ENCODE data around the gene GRPEL2.

GRPEL2 gene

GRCh38 chr5:149358868-149359495 lies 13.7 kb downstream of the GRPEL2 start:
- TF ChIP-seq CTCF (IDR thresholded peaks at IDR 0.05; ENCODE audit: borderline replicate concordance, control extremely low read depth, extremely low read depth, insufficient read depth, missing control alignments), result no peak
- in situ Hi-C loops (cut with MboI; ENCODE audit: low sequenced_read_pairs, unreplicated experiment), result no loop called here
- DNase-seq (ENCODE audit: low spot score), result no peak

- in situ Hi-C loops (cut with MboI; ENCODE audit: low sequenced_read_pairs, unreplicated experiment), result no loop called here
- no peak for DNase-seq (ENCODE audit: low spot score)
- TF ChIP-seq CTCF (IDR thresholded peaks at IDR 0.05; ENCODE audit: borderline replicate concordance, control extremely low read depth, extremely low read depth, insufficient read depth, missing control alignments), result no peak
Measured at GRCh38 chr5:149360272-149360671, 15.0 kb downstream of the GRPEL2 start.

- TF ChIP-seq CTCF (IDR thresholded peaks at IDR 0.05; ENCODE audit: borderline replicate concordance, control extremely low read depth, extremely low read depth, insufficient read depth, missing control alignments), result no peak
- DNase-seq (ENCODE audit: low spot score), result no peak
- in situ Hi-C loops (cut with MboI; ENCODE audit: low sequenced_read_pairs, unreplicated experiment), result no loop called here
Measured at GRCh38 chr5:149362541-149362940, 17.2 kb downstream of the GRPEL2 start.

- no peak for DNase-seq (ENCODE audit: low spot score)
- in situ Hi-C loops (cut with MboI; ENCODE audit: low sequenced_read_pairs, unreplicated experiment), result no loop called here
- TF ChIP-seq CTCF (IDR thresholded peaks at IDR 0.05; ENCODE audit: borderline replicate concordance, control extremely low read depth, extremely low read depth, insufficient read depth, missing control alignments), result no peak
Measured at GRCh38 chr5:149363358-149363757, 18.1 kb downstream of the GRPEL2 start.

- in situ Hi-C loops (cut with MboI; ENCODE audit: low sequenced_read_pairs, unreplicated experiment), result no loop called here
Measured at GRCh38 chr5:149363936-149364335, 18.6 kb downstream of the GRPEL2 start.

GRCh38 chr5:149364719-149365118 lies 19.4 kb downstream of the GRPEL2 start:
- TF ChIP-seq CTCF (IDR thresholded peaks at IDR 0.05; ENCODE audit: borderline replicate concordance, control extremely low read depth, extremely low read depth, insufficient read depth, missing control alignments), result no peak
- in situ Hi-C loops (cut with MboI; ENCODE audit: low sequenced_read_pairs, unreplicated experiment), result no loop called here

More at GRCh38 chr5:149363936-149364335, 18.6 kb downstream of the GRPEL2 start:
- no peak for TF ChIP-seq CTCF (IDR thresholded peaks at IDR 0.05; ENCODE audit: borderline replicate concordance, control extremely low read depth, extremely low read depth, insufficient read depth, missing control alignments)
- DNase-seq (ENCODE audit: low spot score), result no peak

More at GRCh38 chr5:149364719-149365118, 19.4 kb downstream of the GRPEL2 start:
- DNase-seq (ENCODE audit: low spot score), result no peak
